ENCODE results near the gene HDAC7.
"Not testable (repeated sequence)": the region's sequence is repeated elsewhere in the genome, so short reads cannot be mapped to it uniquely, and the experiment has no call there.

Gene HDAC7

DNA sequence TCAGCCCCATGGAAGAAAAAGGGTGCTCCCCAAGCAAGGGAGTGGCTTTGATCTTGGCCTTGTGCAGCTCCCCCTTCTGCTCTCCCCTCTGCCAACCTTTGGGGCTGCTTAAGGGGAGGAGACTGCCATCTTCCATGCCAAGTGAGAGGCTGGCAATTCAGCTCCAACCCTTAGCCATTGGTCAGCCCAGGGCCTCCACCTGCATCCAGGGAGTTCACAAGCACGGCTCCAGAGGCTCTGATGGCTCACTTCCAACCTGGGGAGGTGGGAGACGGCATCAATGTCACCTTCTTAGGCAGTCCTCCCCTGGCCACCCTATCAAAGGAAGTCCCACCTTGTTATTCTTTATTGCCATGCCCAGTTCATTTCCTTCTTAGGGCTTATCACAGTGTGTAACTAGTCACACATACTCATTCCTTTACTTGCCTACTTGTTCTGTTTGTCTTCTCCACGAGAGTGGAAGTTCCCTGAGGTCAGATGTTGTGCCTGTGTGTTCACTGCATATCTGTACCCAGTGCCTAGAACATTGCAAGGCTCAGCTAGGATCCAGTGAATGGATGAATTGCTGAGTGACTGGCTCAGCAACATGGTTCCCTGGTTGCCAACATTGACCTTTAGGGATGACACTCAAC, 5.0 kb downstream of the HDAC7 start:
- H3K4me3 ChIP-seq (ENCODE audit: low read depth, low read length): no peak overlapping the region
- TF ChIP-seq, protein P1, sequence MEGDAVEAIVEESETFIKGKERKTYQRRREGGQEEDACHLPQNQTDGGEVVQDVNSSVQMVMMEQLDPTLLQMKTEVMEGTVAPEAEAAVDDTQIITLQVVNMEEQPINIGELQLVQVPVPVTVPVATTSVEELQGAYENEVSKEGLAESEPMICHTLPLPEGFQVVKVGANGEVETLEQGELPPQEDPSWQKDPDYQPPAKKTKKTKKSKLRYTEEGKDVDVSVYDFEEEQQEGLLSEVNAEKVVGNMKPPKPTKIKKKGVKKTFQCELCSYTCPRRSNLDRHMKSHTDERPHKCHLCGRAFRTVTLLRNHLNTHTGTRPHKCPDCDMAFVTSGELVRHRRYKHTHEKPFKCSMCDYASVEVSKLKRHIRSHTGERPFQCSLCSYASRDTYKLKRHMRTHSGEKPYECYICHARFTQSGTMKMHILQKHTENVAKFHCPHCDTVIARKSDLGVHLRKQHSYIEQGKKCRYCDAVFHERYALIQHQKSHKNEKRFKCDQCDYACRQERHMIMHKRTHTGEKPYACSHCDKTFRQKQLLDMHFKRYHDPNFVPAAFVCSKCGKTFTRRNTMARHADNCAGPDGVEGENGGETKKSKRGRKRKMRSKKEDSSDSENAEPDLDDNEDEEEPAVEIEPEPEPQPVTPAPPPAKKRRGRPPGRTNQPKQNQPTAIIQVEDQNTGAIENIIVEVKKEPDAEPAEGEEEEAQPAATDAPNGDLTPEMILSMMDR (IDR thresholded peaks at IDR 0.05; ENCODE audit: low read depth, low read length, missing control alignments): no peak
- DNase-seq (ENCODE audit: low read depth): no peak
- in situ Hi-C loops (cut with HindIII; ENCODE audit: low sequenced_read_pairs): loop anchor here (5.0 kb wide), 1 partner anchor 73 kb away; no protein-coding TSS in a partner anchor

DNA sequence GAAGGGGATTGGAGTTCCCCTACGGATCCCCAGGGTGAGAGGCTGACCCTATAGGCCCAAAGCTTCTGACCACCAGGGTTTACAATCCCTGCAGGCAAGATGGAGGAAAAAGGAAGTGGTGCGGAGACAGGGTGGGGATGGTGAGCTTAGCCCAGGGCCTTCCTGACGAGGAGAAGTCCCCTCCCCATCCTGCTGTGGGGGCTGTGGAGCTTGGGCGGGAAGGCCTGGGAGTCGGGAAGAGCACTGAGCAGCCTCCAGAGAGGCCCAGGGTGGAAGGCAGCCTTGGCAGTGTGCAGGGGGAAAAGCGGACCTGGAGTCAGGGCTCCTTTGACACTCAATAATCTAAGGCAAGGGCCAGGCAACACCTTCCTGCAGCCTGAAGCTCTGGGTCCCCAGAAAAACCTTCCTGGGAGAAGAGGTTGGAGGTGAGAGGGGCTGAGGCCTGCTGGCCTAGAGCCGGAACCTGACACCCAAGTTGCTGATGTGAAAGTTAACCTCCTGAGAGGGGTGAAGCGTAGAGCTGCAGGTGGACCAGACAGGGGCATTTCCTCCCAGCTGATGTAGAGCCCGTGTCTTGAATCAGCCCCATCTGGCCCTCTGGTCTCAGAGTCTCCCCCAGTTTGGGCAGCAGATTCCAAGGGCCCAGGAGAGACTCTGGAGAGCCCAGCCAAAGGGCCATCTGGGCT, 6.0 kb downstream of the HDAC7 start:
- H3K4me3 ChIP-seq (ENCODE audit: low read depth, low read length): peak overlapping the region; percentile 27
- DNase-seq (ENCODE audit: low read depth): no peak
- in situ Hi-C loops (cut with HindIII; ENCODE audit: low sequenced_read_pairs): loop anchor here (5.0 kb wide), 1 partner anchor 74 kb away; no protein-coding TSS in a partner anchor
- TF ChIP-seq, protein P1 (IDR thresholded peaks at IDR 0.05; ENCODE audit: low read depth, low read length, missing control alignments): no peak

DNA sequence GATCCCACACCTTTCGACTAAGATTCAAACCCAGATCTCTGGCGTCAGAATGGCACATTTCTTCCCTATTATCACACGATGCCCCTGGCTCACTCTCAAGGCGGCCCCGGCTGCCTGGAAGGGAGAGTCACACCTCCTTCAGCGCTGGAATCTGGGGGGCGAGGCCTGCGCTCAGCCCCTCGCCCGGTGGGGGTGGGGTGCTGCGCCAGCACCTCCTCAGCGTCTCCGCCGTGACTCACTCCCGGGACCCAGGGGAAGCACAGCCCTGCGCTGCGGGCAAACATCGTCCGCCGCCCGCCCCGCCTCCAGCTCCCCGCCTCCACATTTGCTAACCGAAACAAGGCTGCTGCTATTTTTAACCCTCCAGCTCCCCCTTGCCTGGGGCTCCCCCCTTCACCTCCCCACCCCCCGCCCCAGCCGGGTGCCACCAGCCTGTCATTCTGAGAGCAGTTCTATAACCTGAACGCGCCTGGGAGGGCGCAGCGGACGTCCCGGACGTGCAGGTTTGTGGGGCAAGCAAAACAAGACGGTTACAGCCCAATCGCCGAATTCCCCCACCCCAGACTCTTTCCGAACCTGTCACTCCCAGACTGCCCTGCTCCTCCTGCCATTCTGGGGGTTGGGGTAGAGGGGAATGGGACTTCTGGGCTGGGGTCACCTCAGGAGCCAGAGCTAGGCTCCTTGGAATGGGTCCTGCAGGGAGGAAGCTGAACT, 6.7 kb downstream of the HDAC7 start:
- DNase-seq (ENCODE audit: low read depth): peak; percentile 57
- peak overlapping the region; percentile 27 for H3K4me3 ChIP-seq (ENCODE audit: low read depth, low read length)
- in situ Hi-C loops (cut with HindIII; ENCODE audit: low sequenced_read_pairs): loop anchor here (5.0 kb wide), 1 partner anchor 74 kb away; no protein-coding TSS in a partner anchor
- TF ChIP-seq, protein P1 (IDR thresholded peaks at IDR 0.05; ENCODE audit: low read depth, low read length, missing control alignments): no peak

DNA sequence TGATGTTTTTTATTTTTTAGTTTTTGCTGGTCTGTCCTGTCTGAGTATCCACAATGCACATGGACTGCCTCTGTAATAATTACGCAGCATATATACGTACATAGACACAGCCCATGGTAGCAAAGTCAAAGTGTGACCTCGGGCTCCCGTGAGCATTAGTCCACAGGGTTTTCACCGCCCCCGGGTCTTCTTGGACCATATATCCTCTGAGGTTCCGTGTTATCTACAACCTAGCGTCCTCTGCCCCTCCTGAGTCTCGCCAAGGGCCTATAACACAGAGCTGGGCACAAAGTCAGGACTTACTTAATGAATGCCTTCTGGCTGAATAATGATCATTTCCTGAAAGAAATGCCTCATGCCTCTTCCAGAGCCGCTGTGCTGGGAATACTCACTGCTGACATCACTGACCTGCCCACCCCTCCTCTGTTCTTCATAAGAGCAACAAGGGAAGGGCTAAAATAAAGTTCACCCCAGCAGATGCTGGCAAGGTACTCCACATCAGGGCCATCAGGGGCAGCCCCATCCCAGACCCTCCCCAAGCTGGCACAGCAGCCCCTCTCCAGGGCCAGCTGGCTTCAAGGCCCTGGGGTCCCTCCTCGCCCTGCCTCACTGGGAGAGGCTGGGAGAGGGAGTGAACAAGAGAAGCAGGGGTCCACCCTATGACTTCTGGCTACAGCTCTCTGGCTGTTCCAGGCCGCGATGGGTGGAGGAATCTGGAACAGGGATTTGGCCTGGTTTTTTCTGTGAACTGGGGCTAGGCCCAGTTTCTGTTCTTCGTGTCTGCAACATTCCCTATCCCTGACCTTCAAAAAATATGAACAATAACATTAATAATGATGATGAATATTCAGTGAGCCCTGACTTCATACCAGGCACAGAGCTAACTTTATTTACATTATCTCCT, 7.9 kb downstream of the HDAC7 start:
- DNase-seq (ENCODE audit: low read depth): no peak
- H3K4me3 ChIP-seq (ENCODE audit: low read depth, low read length): no peak overlapping the region
- in situ Hi-C loops (cut with HindIII; ENCODE audit: low sequenced_read_pairs): loop anchor here (5.0 kb wide), 1 partner anchor 75 kb away; no protein-coding TSS in a partner anchor
- TF ChIP-seq, protein P1 (IDR thresholded peaks at IDR 0.05; ENCODE audit: low read depth, low read length, missing control alignments): no peak

DNA sequence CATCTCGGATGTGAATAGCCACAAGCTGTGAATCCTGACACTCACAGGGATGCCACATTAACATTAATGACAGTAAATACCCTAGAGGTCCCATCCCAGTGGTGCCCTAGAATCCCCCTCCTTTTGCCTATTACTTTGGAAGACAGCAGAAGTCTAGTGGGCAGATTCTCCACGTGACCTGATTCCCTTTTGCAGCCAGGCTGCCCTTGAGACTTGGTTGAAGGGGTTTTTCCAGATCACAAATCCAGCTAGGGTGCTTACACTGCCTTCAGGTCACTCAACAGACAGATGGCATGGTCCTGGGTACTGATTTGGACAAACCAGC, 8.7 kb downstream of the HDAC7 start:
- TF ChIP-seq, protein P1 (IDR thresholded peaks at IDR 0.05; ENCODE audit: low read depth, low read length, missing control alignments): no peak
- in situ Hi-C loops (cut with HindIII; ENCODE audit: low sequenced_read_pairs): loop anchor here (5.0 kb wide), 1 partner anchor 76 kb away; no protein-coding TSS in a partner anchor
- H3K4me3 ChIP-seq (ENCODE audit: low read depth, low read length): no peak overlapping the region
- DNase-seq (ENCODE audit: low read depth): no peak

DNA sequence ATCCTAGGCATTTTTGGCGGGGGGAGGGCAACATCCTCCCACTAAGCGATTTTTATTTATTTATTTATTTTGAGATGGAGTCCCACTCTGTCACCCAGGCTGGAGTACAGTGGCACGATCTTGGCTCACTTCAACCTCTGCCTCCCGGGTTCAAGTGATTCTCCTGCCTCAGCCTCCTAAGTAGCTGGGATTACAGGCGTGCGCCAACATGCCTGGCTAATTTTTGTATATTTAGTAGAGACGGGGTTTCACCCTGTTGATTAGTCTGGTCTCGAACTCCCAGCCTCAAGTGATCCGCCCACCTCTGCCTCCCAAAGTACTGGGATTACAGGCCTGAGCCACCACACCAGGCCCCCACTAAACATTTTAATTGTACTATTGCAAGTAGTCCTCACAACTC, 10.2 kb downstream of the HDAC7 start:
- H3K4me3 ChIP-seq (ENCODE audit: low read depth, low read length); DNase-seq (ENCODE audit: low read depth); in situ Hi-C loops (cut with HindIII; ENCODE audit: low sequenced_read_pairs): not testable (repeated sequence)
